ENCODE data around the gene FOXN1.
A peak's percentile ranks its signal among the peaks of the same experiment; 100 is the strongest.

FOXN1 gene

DNA sequence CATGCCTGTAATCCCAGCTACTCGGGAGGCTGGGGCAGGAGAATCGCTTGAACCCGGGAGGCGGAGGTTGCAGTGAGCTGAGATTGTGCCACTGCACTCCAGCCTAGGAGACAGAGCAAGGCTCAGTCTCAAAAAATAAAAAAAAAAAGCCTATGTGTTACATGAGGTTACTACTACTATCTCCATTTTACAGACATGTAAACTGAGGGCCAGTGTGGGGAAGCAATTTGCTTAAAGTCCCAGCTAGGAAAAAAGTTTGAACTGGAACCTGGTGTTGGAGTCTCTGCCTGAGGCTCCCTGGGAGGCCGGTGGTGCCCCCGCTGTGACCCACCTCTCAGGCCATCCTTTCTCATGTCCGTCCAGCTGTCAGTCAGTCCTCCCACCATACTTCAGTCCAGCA lies 28.2 kb upstream of the FOXN1 start:
- no peak for DNase-seq (ENCODE audit: low read depth in 2 of 2)

DNA sequence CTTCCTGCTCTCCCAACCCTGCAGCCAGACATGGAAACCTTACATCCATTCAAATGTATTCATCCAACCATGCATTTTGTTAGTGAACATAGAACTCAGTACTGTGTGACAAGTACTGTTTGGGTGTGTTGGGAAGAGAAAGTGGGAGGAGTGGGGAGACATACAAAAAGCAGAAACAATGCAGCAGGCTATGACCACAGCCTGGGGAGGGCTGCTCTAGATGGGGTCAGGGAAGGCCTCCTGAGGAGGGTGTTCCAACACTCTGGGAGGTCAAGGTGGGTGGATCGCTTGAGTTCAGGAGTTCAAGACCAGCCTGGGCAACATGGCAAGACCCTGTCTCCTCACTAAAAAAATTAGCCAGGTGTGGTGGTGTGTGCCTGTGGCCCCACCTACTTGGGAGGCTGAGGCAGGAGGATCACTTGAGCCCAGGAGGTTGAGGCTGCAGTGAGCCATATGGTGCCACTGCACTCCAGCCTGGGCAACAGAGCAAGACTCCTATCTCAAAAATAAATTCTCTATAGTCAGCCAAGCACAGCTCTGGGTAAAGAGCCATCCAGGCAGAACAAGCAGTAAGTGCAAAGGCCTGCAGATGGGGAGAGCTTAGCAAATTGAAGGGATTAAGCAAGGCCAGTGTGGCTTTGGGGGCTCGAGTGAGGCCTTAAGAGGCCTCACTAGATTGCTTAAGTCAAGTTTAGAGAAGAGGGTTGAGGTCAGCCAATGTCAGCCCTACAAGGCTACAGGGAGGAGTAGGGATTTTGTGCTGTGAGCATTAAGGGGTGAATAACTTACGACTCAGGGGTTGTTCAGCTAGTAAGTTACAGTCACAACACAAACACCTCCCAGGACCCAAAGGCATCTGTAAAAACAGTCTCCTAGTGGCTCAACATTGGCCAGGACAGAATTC lies 27.2 kb upstream of the FOXN1 start:
- DNase-seq (ENCODE audit: low read depth in 2 of 2): no peak

DNA sequence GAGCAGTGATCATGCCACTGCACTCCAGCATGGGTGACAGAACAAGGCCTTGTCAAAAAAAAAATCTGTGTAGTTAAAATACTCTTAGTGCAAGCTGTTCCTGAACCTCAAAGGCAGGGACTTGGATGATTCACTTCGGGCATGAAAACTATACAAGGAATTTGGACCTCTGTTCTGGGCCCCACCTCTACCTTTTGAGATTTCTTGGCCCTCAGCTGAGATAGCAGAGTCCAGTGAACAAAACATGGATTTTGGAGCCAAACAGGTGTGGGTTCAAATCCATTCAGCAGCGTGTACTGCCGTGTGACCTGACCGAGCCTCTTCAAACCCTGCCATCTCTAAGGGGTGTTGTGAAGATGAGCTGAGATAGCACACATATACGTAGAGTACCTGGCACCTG lies 25.9 kb upstream of the FOXN1 start:
- DNase-seq (ENCODE audit: low read depth in 2 of 2): no peak

DNA sequence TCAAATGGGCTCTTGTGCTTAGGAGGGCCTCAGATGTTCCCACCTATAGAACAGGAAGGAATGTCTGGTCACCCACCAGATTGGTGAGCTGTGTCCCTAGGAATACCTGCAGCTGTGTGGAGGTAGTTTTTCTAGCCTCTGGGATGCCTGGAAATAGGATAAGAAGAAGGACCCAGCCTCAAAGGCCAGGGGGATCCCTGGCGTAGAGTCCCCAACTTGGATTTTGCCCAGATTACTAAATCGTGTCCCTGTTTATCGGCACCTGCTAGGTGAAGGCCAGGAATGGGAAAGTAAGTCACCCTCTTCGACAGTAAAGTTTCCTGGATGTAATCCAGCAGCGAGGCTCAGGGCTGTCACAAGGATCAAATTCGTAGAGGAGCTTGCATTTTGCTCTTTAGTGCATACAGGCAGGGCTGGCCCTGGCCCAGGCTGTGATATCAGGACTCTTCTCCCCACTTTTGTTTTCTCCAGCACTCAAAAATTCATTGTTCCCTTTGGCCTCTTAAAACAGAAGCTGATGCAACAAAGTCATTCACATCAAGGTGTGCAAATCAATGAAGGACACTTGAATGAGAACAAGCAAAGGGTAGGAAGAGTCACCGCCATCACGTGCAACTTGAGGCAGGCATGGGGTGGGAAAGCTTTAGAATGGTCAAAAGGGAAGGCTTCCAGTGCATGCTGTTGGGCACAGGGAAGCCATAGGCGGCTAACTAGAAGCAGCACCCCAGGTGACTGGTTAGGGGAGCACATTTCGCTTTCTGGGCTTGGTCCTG lies 25.2 kb upstream of the FOXN1 start:
- no peak for DNase-seq (ENCODE audit: low read depth in 2 of 2)

DNA sequence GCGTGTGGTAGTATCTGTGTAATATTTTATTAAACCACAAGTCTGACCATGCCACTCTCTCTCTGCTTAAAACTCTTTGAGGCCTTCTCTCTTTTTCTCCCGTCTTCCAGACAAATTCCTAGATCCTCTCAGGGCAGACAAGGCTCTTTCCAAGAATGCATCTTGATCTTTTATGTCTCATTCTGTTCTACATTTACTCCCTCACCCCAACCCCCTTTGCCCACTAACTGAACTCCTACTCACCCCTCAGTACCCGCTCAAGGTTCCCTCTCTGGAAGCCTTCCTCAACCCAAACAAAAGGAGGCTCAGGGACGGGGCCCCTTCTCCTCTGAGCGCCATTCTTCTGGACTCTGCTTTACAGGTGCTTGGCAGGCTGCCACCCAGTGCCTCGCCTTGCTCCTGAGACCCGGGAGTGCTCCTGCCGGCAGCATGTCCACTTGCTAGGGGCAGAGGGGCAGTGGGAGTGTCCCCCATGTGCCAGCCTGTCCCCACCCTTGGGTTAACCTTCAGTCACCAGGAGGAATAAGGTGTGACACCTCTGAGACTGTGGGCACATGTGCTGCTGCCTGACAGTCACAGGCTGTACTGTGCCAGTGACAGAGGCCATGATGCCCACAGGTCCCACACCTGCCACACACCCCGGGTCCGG lies 23.5 kb upstream of the FOXN1 start:
- no peak for DNase-seq (ENCODE audit: low read depth in 2 of 2)

DNA sequence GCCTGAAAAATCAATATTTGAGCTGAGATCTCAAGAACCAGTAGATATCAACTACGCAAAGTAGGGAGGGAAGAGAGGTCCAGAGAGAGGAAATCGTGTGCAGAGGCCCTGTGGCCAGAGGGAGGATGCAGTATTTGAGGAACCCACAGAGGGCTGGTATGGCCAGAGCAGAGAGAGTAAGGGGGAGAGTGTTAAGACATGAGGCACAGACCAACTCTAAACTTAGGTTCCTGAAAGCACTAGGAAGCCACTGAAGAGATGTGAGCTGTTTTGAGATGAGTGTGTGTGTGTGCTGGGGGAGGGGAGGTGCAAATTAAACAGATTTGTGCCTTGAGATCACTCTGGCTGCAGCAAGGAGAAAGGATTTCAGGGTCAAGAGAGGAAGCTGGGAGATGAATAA lies 21.9 kb upstream of the FOXN1 start:
- DNase-seq (ENCODE audit: low read depth in 2 of 2): no peak

DNA sequence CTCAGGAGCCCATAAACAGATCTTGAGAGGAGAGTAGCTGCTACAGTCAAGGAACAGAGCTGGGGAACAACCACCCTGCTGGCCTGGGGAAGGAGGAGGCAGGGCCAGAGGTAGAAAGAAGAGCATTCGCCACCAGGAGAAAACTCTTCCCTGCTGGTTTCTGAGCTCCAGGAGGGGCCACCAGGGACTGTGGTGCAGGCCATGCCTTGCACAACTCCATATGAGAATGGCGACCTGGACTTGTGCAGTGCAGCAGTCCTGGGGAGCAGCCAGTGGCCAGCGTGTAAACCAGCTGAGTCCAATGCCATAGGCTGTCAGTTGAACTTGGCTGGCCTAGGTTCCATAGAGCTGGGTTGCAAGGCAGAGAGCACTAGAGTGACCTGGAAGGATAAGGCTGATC lies 21.1 kb upstream of the FOXN1 start:
- no peak for DNase-seq (ENCODE audit: low read depth in 2 of 2)

DNA sequence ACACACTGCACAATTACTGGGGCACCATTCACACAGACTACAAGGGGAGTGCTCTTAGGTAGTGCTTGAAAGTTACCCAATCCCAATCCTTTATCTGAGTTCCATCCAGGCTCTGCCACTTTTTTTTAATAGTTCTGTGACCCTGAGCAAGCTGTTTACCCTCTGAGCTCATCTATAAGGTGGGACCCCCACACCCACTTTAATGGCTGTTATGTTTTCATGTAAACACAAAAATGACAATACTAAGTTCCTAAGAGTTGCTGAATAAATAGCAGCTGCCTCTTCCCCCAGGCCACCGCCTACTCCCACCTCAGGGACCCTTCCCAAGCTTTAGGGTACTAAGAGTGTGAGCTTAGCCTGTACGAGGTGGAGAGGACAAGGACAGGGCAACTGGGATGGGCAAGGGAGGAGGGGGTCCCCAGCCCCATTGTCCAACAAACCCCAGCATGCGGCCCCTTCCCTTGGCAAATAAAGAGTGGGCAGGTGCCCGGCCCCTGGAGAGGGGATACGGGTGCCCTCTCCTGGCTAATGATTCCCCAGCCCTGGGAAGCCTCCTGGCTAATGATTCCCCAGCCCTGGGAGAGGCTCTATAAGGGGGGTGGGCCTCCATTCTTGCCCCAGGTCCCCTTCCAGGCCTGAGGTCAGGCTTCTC lies 18.1 kb upstream of the FOXN1 start:
- DNase-seq (ENCODE audit: low read depth in 2 of 2): no peak

DNA sequence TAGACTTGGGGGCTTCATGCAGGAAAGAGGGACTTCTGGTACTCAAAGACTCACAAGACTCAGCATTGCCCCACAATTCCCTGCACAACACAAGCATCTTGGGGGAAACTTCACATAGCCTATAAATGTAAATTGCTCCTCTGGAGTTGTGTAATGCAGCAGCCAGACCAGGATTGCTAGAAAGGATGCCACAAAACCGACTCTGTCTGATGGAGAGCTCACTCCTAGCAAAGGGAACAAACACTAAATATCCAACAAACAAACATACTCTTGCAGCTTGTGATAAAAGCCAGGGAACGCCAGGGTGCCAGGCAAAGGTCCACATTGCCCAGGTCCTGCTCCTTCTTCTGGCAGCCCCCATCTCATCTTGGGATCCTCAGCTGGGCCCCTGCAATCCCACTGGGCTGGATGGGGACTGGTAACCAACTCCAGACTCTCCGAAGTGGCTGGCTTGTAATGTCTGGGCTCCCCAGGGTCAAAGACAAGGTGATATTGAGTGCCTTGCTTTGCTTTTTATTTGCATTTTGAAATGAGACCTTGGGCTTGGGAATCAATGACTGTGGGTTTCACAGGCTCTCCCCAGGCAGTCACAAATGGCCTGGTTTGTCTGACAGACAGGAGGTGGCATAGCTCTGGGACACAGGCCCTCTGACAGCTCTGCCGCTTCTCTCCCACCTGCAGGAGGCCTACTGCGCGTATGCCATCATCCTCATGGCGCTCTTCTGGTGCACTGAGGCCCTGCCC lies 17.4 kb upstream of the FOXN1 start:
- no peak for DNase-seq (ENCODE audit: low read depth in 2 of 2)

DNA sequence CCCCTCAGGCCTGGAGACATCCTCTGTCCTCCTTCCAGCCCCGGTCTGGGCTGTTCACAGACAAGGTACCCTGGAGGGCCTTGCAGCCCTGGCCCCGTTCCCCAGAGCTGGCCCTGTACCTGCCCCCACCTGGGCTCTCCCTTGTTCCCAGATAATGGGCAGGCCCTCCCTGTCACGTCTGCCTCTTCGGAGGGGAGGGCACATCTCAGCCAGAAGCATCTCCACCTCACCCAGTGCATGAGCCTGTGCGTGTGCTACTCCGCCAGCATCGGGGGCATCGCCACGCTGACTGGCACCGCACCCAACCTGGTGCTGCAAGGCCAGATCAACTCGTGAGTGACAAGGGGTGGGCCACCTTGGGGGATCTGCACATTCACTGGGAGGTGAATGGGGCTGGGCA lies 14.9 kb upstream of the FOXN1 start:
- DNase-seq (ENCODE audit: low read depth in 2 of 2): no peak

DNA sequence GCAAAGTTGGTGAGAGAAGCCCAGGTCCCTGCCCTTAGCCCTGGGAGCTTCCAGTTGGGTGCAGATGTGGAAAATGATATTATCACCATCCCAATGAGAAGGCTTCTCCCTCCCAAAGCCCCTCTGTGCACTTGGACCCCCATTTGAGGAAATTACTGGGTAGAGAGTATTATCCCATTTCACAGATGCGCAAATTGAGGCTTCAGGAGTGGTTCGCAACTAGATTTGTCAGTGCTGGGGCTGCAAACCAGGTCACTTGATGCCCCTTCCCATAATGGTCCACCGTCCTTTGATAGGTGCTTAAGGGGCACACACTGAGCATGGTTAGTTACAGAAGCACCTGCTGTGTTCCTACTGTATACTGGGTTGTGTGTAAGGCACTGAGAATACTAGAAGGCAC lies 14.3 kb upstream of the FOXN1 start:
- DNase-seq (ENCODE audit: low read depth in 2 of 2): no peak

DNA sequence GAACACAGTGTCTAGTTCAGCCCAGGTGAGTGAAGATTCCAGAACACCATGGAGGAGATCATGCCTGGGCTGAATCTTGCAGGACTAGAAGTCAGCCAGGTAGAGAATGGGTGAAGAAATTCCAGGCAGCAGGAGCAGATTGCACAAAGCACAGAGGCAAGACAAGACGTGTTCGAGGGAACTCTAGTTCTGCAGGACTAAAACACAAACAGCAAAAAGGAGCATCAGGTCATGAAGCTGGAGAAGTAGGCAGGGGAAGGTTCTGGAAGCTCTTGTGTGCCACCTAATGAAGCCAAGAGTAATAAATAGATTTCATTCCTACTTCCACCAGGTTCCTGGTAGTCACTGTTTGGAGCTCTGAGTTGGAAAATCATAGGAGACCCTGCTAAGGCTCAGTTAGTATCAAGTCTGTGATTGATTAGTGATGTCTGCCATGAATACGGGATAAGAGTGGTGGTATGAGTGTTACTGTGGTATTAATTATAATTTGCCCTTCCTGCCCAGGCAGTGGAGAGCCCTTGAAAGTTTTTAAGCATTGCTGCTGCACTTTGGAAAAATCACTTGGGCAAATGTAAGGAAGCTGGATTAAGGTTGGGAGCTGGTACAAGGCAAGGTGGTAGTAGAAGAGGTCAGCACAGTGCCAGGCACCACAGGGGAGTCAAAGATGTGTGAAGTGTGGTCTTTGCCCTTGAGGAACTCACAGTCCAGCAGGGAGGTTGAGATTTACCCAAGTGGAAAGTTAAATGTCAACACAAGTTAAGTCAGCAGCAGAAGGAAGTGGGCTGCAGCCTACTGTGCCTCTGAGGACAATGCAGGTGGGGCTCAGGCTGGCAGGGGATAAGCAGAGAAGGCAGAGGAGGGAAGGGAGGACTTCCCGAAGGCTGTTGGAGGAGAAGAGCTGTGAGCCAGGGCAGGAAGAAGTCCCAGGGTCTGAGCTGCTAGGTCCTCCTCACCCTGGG lies 13.5 kb upstream of the FOXN1 start:
- DNase-seq (ENCODE audit: low read depth in 2 of 2): no peak

DNA sequence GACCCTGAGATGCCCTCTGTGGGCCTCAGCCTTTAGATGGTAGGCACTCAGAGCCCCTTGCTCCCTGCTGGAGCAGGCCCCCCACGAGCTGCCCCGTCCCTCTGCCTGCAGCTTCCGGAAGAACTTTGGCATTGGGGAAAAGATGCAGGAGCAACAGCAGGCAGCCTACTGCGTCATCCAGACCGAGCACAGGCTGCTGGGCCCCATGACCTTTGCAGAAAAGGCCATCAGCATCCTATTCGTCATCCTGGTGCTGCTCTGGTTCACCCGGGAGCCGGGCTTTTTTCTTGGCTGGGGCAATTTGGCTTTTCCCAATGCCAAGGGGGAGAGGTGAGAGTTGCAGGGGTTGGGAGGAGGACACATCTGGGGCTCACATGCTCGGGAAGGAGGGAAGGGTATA lies 12.7 kb upstream of the FOXN1 start:
- DNase-seq (ENCODE audit: low read depth in 2 of 2): no peak

DNA sequence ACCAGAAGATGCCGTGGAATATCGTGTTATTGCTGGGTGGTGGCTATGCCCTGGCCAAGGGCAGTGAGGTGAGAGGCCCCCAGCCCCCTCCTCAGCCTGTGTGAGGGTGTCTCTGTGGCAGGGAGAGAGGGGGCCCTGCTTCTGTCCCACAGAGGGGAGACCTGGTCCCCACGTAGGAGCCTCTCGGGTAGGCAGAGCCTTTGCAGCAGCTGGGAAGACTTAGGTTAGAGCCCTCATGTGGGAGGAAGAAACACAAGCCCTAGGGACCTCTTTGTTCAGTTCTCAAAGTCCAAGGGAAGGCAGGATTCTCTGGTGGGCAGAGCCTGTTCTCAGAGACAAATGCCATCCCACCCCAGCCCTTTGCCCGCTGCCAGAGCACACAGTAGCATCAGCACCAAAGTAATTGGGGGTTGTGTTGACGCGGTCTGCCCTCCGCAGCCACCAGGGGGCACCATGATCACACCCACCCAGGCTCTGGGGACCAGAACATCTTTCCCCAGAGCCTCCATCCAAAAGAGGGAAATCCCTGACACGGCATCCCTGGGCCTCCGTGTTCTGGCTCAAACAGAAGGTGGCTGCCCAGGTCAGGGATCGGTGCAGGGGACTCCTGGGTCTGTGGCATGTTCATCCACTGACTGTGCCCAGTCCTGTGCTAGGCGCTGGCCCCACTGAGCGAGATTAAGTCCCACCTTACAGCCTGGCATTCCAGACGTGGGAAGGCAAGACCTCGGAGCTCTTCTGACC lies 11.5 kb upstream of the FOXN1 start:
- peak; percentile 62 to 72 for DNase-seq (ENCODE audit: low read depth in 2 of 2)

DNA sequence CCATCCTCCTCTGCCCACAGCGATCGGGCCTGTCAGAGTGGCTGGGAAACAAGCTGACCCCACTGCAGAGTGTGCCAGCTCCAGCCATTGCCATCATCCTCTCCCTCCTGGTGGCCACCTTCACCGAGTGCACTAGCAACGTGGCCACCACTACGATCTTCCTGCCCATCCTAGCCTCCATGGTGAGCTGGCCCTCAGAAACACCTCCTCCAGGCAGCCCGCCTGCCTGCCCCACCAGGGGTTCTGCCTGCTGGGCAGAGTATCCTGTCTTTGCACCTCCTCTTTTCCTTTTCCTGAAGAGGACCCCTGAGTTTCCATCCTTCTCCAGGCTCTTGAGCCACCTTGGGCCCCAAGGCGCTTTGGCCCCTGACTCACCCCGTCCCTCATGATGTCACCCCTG lies 10.5 kb upstream of the FOXN1 start:
- DNase-seq (ENCODE audit: low read depth in 2 of 2): no peak

DNA sequence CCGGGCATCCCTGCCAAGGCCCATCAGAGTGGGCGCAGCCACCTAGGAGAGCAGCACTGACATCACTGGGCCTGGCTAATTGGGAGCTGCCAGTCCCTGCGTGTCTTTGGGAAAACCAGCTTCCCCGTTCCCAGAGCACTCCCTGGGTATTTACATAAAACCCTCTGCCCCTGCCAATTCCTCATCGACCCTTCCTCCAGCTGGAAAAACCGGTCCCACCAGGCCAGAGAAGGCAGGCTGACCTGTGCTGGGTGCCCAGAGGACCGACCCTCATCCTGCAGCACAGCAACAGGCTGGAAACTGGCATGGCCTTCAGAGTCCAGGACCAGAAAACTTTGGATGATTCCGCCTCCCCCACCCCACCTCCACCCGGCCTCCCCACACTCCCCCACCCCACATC lies 8.2 kb upstream of the FOXN1 start:
- DNase-seq (ENCODE audit: low read depth in 2 of 2): no peak

DNA sequence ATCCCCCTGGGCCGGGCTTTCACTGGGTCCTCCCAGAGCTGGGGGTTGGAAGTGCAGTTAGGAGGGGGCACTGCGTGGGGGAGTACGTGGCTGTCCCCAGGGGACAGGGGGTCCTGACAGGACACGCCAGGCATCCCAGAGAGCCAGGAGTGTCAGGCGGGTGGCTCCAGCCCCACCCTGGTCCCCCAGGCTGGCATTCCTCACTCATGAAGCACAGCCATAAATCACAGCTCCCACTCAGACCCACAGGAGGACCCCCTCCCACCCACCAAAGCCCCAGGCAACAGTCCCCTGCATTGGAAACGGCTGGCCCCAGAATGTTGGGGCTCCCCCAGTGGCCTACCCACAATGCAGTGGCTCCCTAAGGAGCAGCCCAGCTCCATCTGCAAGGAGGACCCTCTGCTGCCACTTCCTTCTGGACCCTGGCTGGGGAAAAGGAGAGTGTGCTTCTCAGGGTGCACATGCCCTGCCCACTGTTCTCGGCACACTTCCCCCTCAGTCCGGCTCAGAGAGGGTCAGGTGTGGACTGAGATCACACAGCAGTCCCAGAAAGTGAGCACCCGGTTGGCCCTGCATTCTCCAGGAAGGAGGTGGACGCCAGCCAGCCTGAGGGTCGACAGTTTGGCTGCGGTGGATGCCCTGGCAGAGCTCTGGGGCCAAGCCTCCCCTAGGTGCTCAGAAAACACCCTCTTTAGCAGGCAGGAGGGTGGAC lies 7.3 kb upstream of the FOXN1 start:
- DNase-seq (ENCODE audit: low read depth in 2 of 2): no peak

DNA sequence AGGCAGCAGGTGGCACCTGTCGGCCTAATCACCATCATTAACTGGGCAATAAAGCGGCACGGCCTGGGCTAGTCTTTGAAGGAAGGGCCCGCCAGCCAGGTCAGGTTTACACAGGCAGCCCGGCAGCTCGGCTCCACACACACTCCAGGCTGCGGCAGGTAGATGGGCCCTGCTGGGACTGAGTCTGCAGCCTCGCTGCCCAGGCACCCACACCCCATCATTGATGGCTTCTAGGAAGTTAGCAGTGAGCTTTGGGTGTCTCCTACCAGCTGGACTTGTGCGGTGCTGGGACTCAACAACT lies 6.8 kb upstream of the FOXN1 start:
- DNase-seq (ENCODE audit: low read depth in 2 of 2): no peak

DNA sequence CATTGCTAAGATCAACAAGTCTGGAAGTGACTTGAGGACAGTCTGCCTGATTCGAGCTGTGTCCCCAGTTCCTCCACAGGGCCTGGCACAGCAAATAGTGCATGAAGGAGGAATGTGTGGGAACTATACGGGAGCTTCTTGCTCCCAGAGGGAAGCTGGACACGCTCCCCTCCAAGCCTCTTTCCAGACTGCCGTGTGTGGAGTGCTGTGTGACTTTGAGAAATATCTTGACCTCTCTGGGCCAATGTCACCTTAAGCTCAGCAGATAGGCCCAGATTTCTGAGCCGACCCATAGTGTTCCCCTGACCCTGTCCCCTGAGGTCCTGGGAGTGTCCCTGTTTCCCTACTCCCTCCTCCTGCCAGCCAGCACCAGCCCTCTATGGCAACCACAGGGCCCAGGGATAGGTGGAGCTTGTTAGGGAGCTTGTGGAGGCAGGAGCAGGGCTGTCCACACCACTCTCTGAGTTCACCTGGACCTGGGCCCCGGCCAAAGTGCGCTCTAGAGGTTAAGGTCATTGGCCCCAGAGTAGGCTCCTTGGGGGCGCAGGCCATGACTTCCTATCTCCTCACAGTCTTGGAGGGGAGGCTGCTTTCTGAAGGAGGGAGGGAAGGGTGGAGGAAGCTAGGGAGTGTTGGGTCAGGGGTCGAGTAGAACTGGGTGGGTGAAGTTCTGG lies 6.3 kb upstream of the FOXN1 start:
- DNase-seq (ENCODE audit: low read depth in 2 of 2): no peak

Measured in stimulated activated CD8-positive, alpha-beta memory T cell treated with anti-CD3 and anti-CD28 coated beads, Interleukin-7, amount 100 ng/mL, for 1 hour (primary cell).